Ureter (tissue), 1 donor: Measurements from ENCODE around the gene HDAC9. TPM values are rescaled to one million over a fixed set of nuclear protein-coding genes. Genes with fewer than 3 reads are reported as not detected.

Source experiments
- DNase-seq: peaks from one replicate; pipeline ENCODE4 v3.0.0-alpha.2; 2020; ENCODE audit warnings: low spot score
- total RNA-seq: library from RNA; stranded (reverse); gene quantifications from one replicate; pipeline ENCODE4 v1.2.4, GENCODE V29; 2023
- donor health status: DM: yes; HTN: yes; CAD: no.

HDAC9 gene
- total RNA-seq, 1 donor from 2014 or later = 20.0 TPM

GRCh38 chr7:18786796-18787195, 291.2 kb downstream of the HDAC9 start:
- no peak for DNase-seq

- no peak for DNase-seq
Observed at GRCh38 chr7:18788026-18788425, 292.5 kb downstream of the HDAC9 start.

- no peak for DNase-seq
Observed at GRCh38 chr7:18792871-18793595, 297.5 kb downstream of the HDAC9 start.

- no peak for DNase-seq
Observed at GRCh38 chr7:18796216-18796615, 300.7 kb downstream of the HDAC9 start.

- no peak for DNase-seq
Observed at GRCh38 chr7:18798088-18798906, 302.7 kb downstream of the HDAC9 start.

- DNase-seq = no peak
Observed at GRCh38 chr7:18799899-18800298, 304.4 kb downstream of the HDAC9 start.

- no peak for DNase-seq
Observed at GRCh38 chr7:18803923-18804322, 308.4 kb downstream of the HDAC9 start.

GRCh38 chr7:18806177-18806576, 310.6 kb downstream of the HDAC9 start:
- no peak for DNase-seq

- DNase-seq = no peak
Observed at GRCh38 chr7:18808026-18808425, 312.5 kb downstream of the HDAC9 start.

GRCh38 chr7:18815261-18815960, 319.9 kb downstream of the HDAC9 start:
- DNase-seq = no peak

- DNase-seq = no peak
Observed at GRCh38 chr7:18820981-18821380, 325.4 kb downstream of the HDAC9 start.

- DNase-seq = no peak
Observed at GRCh38 chr7:18821554-18821953, 326.0 kb downstream of the HDAC9 start.

- DNase-seq = no peak
Observed at GRCh38 chr7:18824157-18824556, 328.6 kb downstream of the HDAC9 start.

GRCh38 chr7:18828260-18828993, 332.9 kb downstream of the HDAC9 start:
- no peak for DNase-seq

GRCh38 chr7:18828994-18829857, 333.7 kb downstream of the HDAC9 start:
- no peak for DNase-seq

- DNase-seq = no peak
Observed at GRCh38 chr7:18829858-18830285, 334.3 kb downstream of the HDAC9 start.

GRCh38 chr7:18831419-18831818, 335.9 kb downstream of the HDAC9 start:
- no peak for DNase-seq

GRCh38 chr7:18831943-18832342, 336.4 kb downstream of the HDAC9 start:
- DNase-seq = no peak

GRCh38 chr7:18834577-18834976, 339.0 kb downstream of the HDAC9 start:
- no peak for DNase-seq

- DNase-seq = no peak
Observed at GRCh38 chr7:18835001-18835690, 339.6 kb downstream of the HDAC9 start.
